Measurements from ENCODE around the gene RHO. TPM values are rescaled to one million over a fixed set of nuclear protein-coding genes. Genes with fewer than 3 reads are reported as not detected.

The RHO gene
- total and polyA plus RNA-seq, 2 donors (not counting 3 experiments of a cell fraction or from before 2014, with no cell fraction given): not detected

- intact Hi-C loops (cut with micrococcal nuclease) (no loop called here), dilution Hi-C loops (cut with MboI; ENCODE audit: extremely low pct_ligation_motif_present, low sequenced_read_pairs) (no loop called here)
- no peak overlapping the region for H3K9ac ChIP-seq (replicated peaks; ENCODE audit: extremely low read depth, insufficient read depth, low read length)
- no peaks in the 10 kb centered on the region for H3K36me3 ChIP-seq (ENCODE audit: control insufficient read depth in 2 of 2, extremely low read depth in 1 of 2, insufficient read depth in 2 of 2, low read length in 2 of 2)
- no TSS peak for BruUV-seq (replicated peaks)
- ChIA-PET CTCF (interaction anchor here (1.2 to 1.8 kb wide), 3 partner anchors 14 to 67 kb away, joined by 3 to 6 read pairs (median 3); no protein-coding TSS in a partner anchor), POLR2A (no interaction called here)
- DNase-seq (ENCODE audit: low read depth, low spot score): no peak
- peaks cover 11% of the 10 kb centered on the region for H3K4me1 ChIP-seq (ENCODE audit: control insufficient read depth, extremely low read depth, insufficient read depth, low read length)
- H3K27me3 ChIP-seq (ENCODE audit: control insufficient read depth in 2 of 2, insufficient read depth in 2 of 2, low read length in 2 of 2): no peaks in the 10 kb centered on the region
- H3K4me3 ChIP-seq (replicated peaks in 1 of 3; ENCODE audit: insufficient read depth in 1 of 3, low read depth in 1 of 3, low read length in 3 of 3): no peak overlapping the region
- H3K27ac ChIP-seq (ENCODE audit: insufficient read depth, low read depth, low read length): no peak overlapping the region
- no peak for TF ChIP-seq GATA2 (IDR thresholded peaks at IDR 0.05; ENCODE audit: insufficient read depth, insufficient read length, low read depth, low read length)
- no peak overlapping the region for H3K4me2 ChIP-seq (ENCODE audit: insufficient read depth, low read length)
- no peak for FAIRE-seq
- no peaks in the 10 kb centered on the region for H4K20me1 ChIP-seq (replicated peaks; ENCODE audit: control insufficient read depth, extremely low read depth, insufficient read depth, low read length)
- H2AFZ ChIP-seq (ENCODE audit: low read depth, low read length): no peak overlapping the region
- no peaks in the 10 kb centered on the region for H3K9me3 ChIP-seq (replicated peaks; ENCODE audit: control insufficient read depth, insufficient read depth, low read length)
- no peaks in the 10 kb centered on the region for H3K9me1 ChIP-seq (replicated peaks; ENCODE audit: control insufficient read depth, extremely low read depth, insufficient read depth, low read length)
- no peaks in the 10 kb centered on the region for H3K79me2 ChIP-seq (ENCODE audit: control insufficient read depth, insufficient read depth, low read length)
These were observed 2.1 kb upstream of the RHO start for GRCh38 chr3:129526121-129526900.

DNA sequence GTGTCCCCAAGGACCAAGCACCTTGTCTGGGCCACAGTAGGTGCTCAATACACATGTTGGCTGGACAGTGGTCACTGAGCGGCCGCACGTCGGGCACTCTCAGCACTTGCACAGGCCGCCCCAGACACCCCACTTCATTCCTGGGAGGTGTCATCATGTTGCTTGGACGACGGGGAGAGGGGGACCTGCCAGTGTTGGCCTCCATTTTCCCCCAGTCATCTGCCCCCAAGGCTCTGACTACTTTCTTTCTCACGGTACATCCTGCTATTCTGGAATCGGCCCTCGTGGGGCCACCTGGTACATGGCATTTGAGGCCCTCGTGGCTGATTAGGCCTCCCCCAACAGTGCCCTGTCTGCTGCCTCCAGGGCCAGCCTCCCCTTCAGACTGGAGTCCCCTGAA lies 1.2 kb upstream of the RHO start:
- H3K9me1 ChIP-seq (replicated peaks; ENCODE audit: control insufficient read depth, extremely low read depth, insufficient read depth, low read length): no peaks in the 10 kb centered on the region
- no TSS peak for BruUV-seq (replicated peaks)
- no peak overlapping the region for H3K27ac ChIP-seq (ENCODE audit: insufficient read depth, low read depth, low read length)
- no peaks in the 10 kb centered on the region for H4K20me1 ChIP-seq (replicated peaks; ENCODE audit: control insufficient read depth, extremely low read depth, insufficient read depth, low read length)
- dilution Hi-C loops (cut with MboI; ENCODE audit: extremely low pct_ligation_motif_present, low sequenced_read_pairs) (no loop called here), intact Hi-C loops (cut with micrococcal nuclease) (no loop called here)
- no peak for FAIRE-seq
- TF ChIP-seq EZH2 (IDR thresholded peaks at IDR 0.05; ENCODE audit: borderline replicate concordance, low read depth, low read length, severe bottlenecking) (no peak), JUN (IDR thresholded peaks at IDR 0.05; ENCODE audit: borderline replicate concordance, insufficient read depth, insufficient read length, low read depth) (no peak), FOS (IDR thresholded peaks at IDR 0.05; ENCODE audit: borderline replicate concordance, insufficient read depth, low read length) (no peak), POLR2A (IDR thresholded peaks at IDR 0.05; ENCODE audit: low read depth, low read length) (no peak), POLR2AphosphoS5 (IDR thresholded peaks at IDR 0.05; ENCODE audit: insufficient read depth, low read depth, low read length) (no peak), MAX (IDR thresholded peaks at IDR 0.05; ENCODE audit: insufficient read depth, insufficient read length) (no peak), MYC (IDR thresholded peaks at IDR 0.05; ENCODE audit: low read depth, low read length) (no peak)
- no peak overlapping the region for H3K9ac ChIP-seq (replicated peaks; ENCODE audit: extremely low read depth, insufficient read depth, low read length)
- ChIA-PET CTCF (no interaction called here), POLR2A (no interaction called here)
- H3K79me2 ChIP-seq (ENCODE audit: control insufficient read depth, insufficient read depth, low read length): no peaks in the 10 kb centered on the region
- no peak overlapping the region for H2AFZ ChIP-seq (ENCODE audit: low read depth, low read length)
- H3K4me3 ChIP-seq (replicated peaks in 1 of 3; ENCODE audit: insufficient read depth in 1 of 3, low read depth in 1 of 3, low read length in 3 of 3): no peak overlapping the region
- no peak for DNase-seq (ENCODE audit: low read depth, low spot score)
- no peaks in the 10 kb centered on the region for H3K36me3 ChIP-seq (ENCODE audit: control insufficient read depth in 2 of 2, extremely low read depth in 1 of 2, insufficient read depth in 2 of 2, low read length in 2 of 2)
- no peak overlapping the region for H3K4me2 ChIP-seq (ENCODE audit: insufficient read depth, low read length)
- peaks cover 11% of the 10 kb centered on the region for H3K4me1 ChIP-seq (ENCODE audit: control insufficient read depth, extremely low read depth, insufficient read depth, low read length)
- H3K27me3 ChIP-seq (ENCODE audit: control insufficient read depth in 2 of 2, insufficient read depth in 2 of 2, low read length in 2 of 2): no peaks in the 10 kb centered on the region
- H3K9me3 ChIP-seq (replicated peaks; ENCODE audit: control insufficient read depth, insufficient read depth, low read length): no peaks in the 10 kb centered on the region

Data from endothelial cell of umbilical vein (primary cell).